K562 (cell line): ENCODE results near the gene MPHOSPH9. TPM values are rescaled to one million over a fixed set of nuclear protein-coding genes. Genes with fewer than 3 reads are reported as not detected.

ENCODE experiments used
- BMI1 ChIP-seq: fragments of 150-350 bp; IDR thresholded peaks from 2 replicates; pipeline ENCODE4 v1.6.1; 2014; ENCODE audit warnings: low read length
- BRD4 ChIP-seq: fragments of 200-600 bp; sonication (generic); IDR thresholded peaks from 2 replicates; pipeline ENCODE4 v1.6.1; 2017; ENCODE audit warnings: inconsistent platforms
- CBFB ChIP-seq: sonication (generic); formaldehyde crosslinking; IDR thresholded peaks from 2 replicates; pipeline ENCODE4 v1.4.0; 2020; ENCODE audit warnings: mild to moderate bottlenecking, missing genetic modification reagents
- CTBP1 ChIP-seq: fragments of 450-650 bp; IDR thresholded peaks from 2 replicates; pipeline ENCODE4 v1.6.1; 2016; ENCODE audit warnings: borderline replicate concordance
- ELF1 ChIP-seq: fragments of 200-800 bp; sonication (Bioruptor generic); IDR thresholded peaks from 2 replicates; pipeline ENCODE4 v1.6.1; 2016; ENCODE audit warnings: missing genetic modification characterization, missing compliant biosample characterization
- ESRRA ChIP-seq: fragments of 450-650 bp; IDR thresholded peaks from 2 replicates; pipeline ENCODE4 v1.6.1; 2014; ENCODE audit warnings: low read depth, mild to moderate bottlenecking, moderate library complexity, borderline replicate concordance
- FOSL1 ChIP-seq: fragments of 200-800 bp; sonication (Bioruptor generic); conservative IDR thresholded peaks from 2 replicates; pipeline ENCODE4 v1.6.1; 2016; ENCODE audit warnings: missing genetic modification characterization, missing compliant biosample characterization
- GTF2E2 ChIP-seq: fragments of 200-800 bp; sonication (Bioruptor generic); IDR thresholded peaks from 2 replicates; pipeline ENCODE4 v1.6.1; 2016; ENCODE audit warnings: missing genetic modification characterization, missing compliant biosample characterization
- HCFC1 ChIP-seq: IDR thresholded peaks from 2 replicates; pipeline ENCODE4 v1.6.1; 2012; ENCODE audit warnings: low read depth, low read length, improper control_type of control experiment
- ILF3 ChIP-seq: fragments of 450-650 bp; IDR thresholded peaks from 2 replicates; pipeline ENCODE4 v1.6.1; 2018; ENCODE audit warnings: antibody characterized with exemption, mild to moderate bottlenecking, moderate library complexity, borderline replicate concordance
- KDM4B ChIP-seq, 2 experiments: fragments of 450-650 bp in 1 of 2; sonication (generic) in 1 of 2; IDR thresholded peaks; 2 replicates each; pipeline ENCODE4 v1.6.1; 2016 to 2017; ENCODE audit warnings: borderline replicate concordance in 2 of 2, antibody characterized with exemption in 1 of 2, low read depth in 1 of 2, mild to moderate bottlenecking in 1 of 2
- MECOM ChIP-seq: fragments of 250-450 bp; sonication (Bioruptor Pico); IDR thresholded peaks from 2 replicates; pipeline ENCODE4 v1.8.0; 2022; ENCODE audit warnings: inconsistent platforms
- MXD1 ChIP-seq: fragments of 250-450 bp; sonication (Bioruptor Pico); IDR thresholded peaks from 2 replicates; pipeline ENCODE4 v1.8.0; 2021; ENCODE audit warnings: borderline replicate concordance, mild to moderate bottlenecking, moderate library complexity; ENCODE audit not compliant: poor library complexity, severe bottlenecking
- NCOA1 ChIP-seq: fragments of 450-650 bp; IDR thresholded peaks from 2 replicates; pipeline ENCODE4 v1.6.1; 2016; ENCODE audit warnings: low read depth
- POLR2A ChIP-seq: fragments of 450-650 bp; conservative IDR thresholded peaks from 2 replicates; pipeline ENCODE4 v1.6.1; 2016
- RBM25 ChIP-seq: fragments of 200-400 bp; formaldehyde crosslinking; IDR thresholded peaks from 2 replicates; pipeline ENCODE4 v1.6.1; 2018; ENCODE audit warnings: low read length, low read depth, moderate library complexity; ENCODE audit not compliant: severe bottlenecking
- RBM39 ChIP-seq: fragments of 200-400 bp; formaldehyde crosslinking; optimal IDR thresholded peaks from 2 replicates; pipeline ENCODE3; 2018; ENCODE audit warnings: low read depth, low read length
- SIRT6 ChIP-seq: IDR thresholded peaks from one replicate; pipeline ENCODE4 v1.6.1; 2012; ENCODE audit warnings: low read depth, mild to moderate bottlenecking, control low read depth, inconsistent platforms, low read length, moderate library complexity
- SMAD2 ChIP-seq: fragments of 150-350 bp; IDR thresholded peaks from 2 replicates; pipeline ENCODE4 v1.6.1; 2014; ENCODE audit warnings: low read depth, mild to moderate bottlenecking, low read length
- SOX6 ChIP-seq: fragments of 450-650 bp; IDR thresholded peaks from 2 replicates; pipeline ENCODE4 v1.6.1; 2014; ENCODE audit warnings: mild to moderate bottlenecking
- TAF7 ChIP-seq: fragments of 450-650 bp; IDR thresholded peaks from 2 replicates; pipeline ENCODE4 v1.6.1; 2016; ENCODE audit warnings: missing genetic modification characterization, missing compliant biosample characterization
- ZC3H8 ChIP-seq: fragments of 450-650 bp; IDR thresholded peaks from 2 replicates; pipeline ENCODE4 v1.6.1; 2017
- ZEB2 ChIP-seq: fragments of 450-650 bp; IDR thresholded peaks from 2 replicates; pipeline ENCODE4 v1.6.1; 2016
- ZNF121 ChIP-seq: sonication (generic); formaldehyde crosslinking; conservative IDR thresholded peaks from 2 replicates; pipeline ENCODE4 v1.8.0; 2022; ENCODE audit warnings: missing genetic modification reagents
- ZNF830 ChIP-seq: fragments of 250-450 bp; sonication (Bioruptor Pico); IDR thresholded peaks from 2 replicates; pipeline ENCODE4 v1.5.0; 2021; ENCODE audit warnings: mild to moderate bottlenecking
- polyA plus RNA-seq, 8 experiments: library from polyadenylated mRNA; depleted of rRNA in 4 of 8; stranded (reverse) in 5 of 8; unstranded in 3 of 8; fragments of >200 nt; fragmentation: Nextera tagmentation in 2 of 8; fragmentation: Illumina TruSeq in 1 of 8; extraction: Ambion mirVana in 2 of 8; extraction: Trizol in 1 of 8; gene quantifications; 2 replicates each; pipeline versions ENCODE4 v1.2.1 to v1.2.3, GENCODE V29; 2011 to 2014; ENCODE audit warnings: inconsistent platforms in 1 of 8, missing spikeins in 1 of 8
- total RNA-seq, 7 experiments: library from RNA; depleted of rRNA in 6 of 7; stranded (reverse); fragments of >200 nt in 6 of 7; fragmentation: Illumina TruSeq in 2 of 7; extraction: Trizol in 2 of 7; gene quantifications; 2 replicates each; pipeline versions ENCODE4 v1.2.1 to v1.2.3, GENCODE V29; 2011 to 2021; ENCODE audit warnings: low replicate concordance in 1 of 7
- TF ChIP-seq, protein P1 (sequence below): fragments of 150-350 bp; IDR thresholded peaks from 2 replicates; pipeline ENCODE4 v1.6.1; 2014; ENCODE audit warnings: low read depth, mild to moderate bottlenecking, low read length, borderline replicate concordance

Gene MPHOSPH9
- total and polyA plus RNA-seq, 9 of the 15 experiments (the other 6 are each of a cell fraction or from before 2014, with no cell fraction given), result 14.2 to 103 (median 54.5) TPM

- TF ChIP-seq, protein P1, sequence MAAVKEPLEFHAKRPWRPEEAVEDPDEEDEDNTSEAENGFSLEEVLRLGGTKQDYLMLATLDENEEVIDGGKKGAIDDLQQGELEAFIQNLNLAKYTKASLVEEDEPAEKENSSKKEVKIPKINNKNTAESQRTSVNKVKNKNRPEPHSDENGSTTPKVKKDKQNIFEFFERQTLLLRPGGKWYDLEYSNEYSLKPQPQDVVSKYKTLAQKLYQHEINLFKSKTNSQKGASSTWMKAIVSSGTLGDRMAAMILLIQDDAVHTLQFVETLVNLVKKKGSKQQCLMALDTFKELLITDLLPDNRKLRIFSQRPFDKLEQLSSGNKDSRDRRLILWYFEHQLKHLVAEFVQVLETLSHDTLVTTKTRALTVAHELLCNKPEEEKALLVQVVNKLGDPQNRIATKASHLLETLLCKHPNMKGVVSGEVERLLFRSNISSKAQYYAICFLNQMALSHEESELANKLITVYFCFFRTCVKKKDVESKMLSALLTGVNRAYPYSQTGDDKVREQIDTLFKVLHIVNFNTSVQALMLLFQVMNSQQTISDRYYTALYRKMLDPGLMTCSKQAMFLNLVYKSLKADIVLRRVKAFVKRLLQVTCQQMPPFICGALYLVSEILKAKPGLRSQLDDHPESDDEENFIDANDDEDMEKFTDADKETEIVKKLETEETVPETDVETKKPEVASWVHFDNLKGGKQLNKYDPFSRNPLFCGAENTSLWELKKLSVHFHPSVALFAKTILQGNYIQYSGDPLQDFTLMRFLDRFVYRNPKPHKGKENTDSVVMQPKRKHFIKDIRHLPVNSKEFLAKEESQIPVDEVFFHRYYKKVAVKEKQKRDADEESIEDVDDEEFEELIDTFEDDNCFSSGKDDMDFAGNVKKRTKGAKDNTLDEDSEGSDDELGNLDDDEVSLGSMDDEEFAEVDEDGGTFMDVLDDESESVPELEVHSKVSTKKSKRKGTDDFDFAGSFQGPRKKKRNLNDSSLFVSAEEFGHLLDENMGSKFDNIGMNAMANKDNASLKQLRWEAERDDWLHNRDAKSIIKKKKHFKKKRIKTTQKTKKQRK, result no peak
- peak; percentile 76 for TF ChIP-seq ELF1
- no peak for TF ChIP-seq GTF2E2
- TF ChIP-seq RBM39, result no peak
- TF ChIP-seq SIRT6, result no peak
- no peak for TF ChIP-seq MXD1 (CRISPR knock-in tag)
- TF ChIP-seq POLR2A, result 0 out of 2 replicates have a peak, but pooled peaks have one; percentile 22
- no peak for TF ChIP-seq SMAD2
- no peak for TF ChIP-seq BRD4
- TF ChIP-seq ZNF830, result no peak
- peak; percentile 43; the same call in 1 of the 2 replicates for TF ChIP-seq ZEB2
- no peak for TF ChIP-seq ILF3
- peak in 1 of 2 experiments; percentile 52; a peak in 1 of 4 replicates for TF ChIP-seq KDM4B (IDR thresholded peaks at IDR 0.05; ENCODE audit: borderline replicate concordance in 2 of 2, low read depth in 1 of 2)
- TF ChIP-seq BMI1, result no peak
- TF ChIP-seq RBM25, result no peak
- TF ChIP-seq CBFB, result 0 out of 2 replicates have a peak, but pooled peaks have one; percentile 68
- TF ChIP-seq ESRRA, result peak; percentile 60
- peak; percentile 97 for TF ChIP-seq SOX6
- TF ChIP-seq NCOA1, result peak; percentile 11; the same call in 1 of the 2 replicates
- TF ChIP-seq ZNF121, result no peak
- TF ChIP-seq MECOM, result peak; percentile 94
- no peak for TF ChIP-seq ZC3H8
- TF ChIP-seq CTBP1, result peak; percentile 72
- TF ChIP-seq HCFC1, result no peak
- peak; percentile 73 for TF ChIP-seq FOSL1
- TF ChIP-seq TAF7 (tag), result no peak
These were observed 126.1 kb downstream of the MPHOSPH9 start (continued) for GRCh38 chr12:123106640-123107359.
